OCI-M2 (cell line): ENCODE measurements around the gene RMRP.
"Not testable (repeated sequence)": the region's sequence is repeated elsewhere in the genome, so short reads cannot be mapped to it uniquely, and the experiment has no call there.

ENCODE experiments used
- DNase-seq: peaks from one replicate; lab custom pipeline; 2025; ENCODE audit not compliant: unreplicated experiment; lab: John Stamatoyannopoulos, UW

The RMRP gene

DNA sequence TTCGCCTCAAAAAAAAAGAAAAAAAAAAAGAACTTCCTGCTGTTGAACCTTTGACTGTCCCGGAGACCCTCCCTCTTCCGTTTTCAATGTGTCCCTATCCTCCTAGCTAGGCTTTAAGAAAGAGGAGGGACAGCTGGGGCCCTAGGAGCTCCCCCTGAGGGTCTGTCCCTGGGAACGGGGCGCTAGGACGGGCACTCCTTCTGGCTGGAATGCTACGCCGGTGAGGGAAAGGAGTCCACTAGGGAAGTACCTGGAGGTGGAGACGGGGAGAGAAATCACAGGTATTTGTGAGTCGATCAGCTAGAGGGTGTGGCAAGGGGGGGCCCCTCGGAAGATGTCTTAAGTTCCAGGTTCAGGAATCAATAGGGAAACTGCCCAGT lies 11.7 kb downstream of the RMRP start:
- peak; percentile 25 for DNase-seq

GRCh38 chr9:35645736-35646135 lies 12.1 kb downstream of the RMRP start:
- DNase-seq = not testable (repeated sequence)

GRCh38 chr9:35643046-35643445 lies 14.8 kb downstream of the RMRP start:
- no peak for DNase-seq

GRCh38 chr9:35641478-35641877 lies 16.3 kb downstream of the RMRP start:
- DNase-seq = not testable (repeated sequence)

DNA sequence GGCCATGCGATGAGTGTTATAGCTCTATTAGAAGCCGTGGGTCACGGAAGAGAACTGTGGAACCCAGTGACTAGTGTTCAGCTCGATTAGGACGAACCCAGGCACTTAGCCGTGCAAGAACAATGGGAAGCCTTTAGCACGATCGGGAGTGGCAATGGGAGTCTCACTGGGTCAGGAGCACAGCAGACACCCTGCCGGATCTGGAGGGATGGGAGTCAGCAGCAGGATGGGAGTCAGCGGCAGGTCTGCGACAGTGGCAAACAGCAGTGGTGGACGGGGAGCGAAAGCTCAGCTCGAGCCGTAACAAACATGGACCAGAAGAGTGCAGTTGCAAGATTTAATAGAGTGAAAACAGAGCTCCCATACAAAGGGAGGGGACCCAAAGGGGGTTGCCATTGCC lies 17.4 kb downstream of the RMRP start:
- not testable (repeated sequence) for DNase-seq

GRCh38 chr9:35639631-35640030 lies 18.2 kb downstream of the RMRP start:
- DNase-seq = no peak

- not testable (repeated sequence) for DNase-seq
These were observed 18.6 kb downstream of the RMRP start for GRCh38 chr9:35639225-35639624.

GRCh38 chr9:35638751-35639150 lies 19.1 kb downstream of the RMRP start:
- not testable (repeated sequence) for DNase-seq

DNA sequence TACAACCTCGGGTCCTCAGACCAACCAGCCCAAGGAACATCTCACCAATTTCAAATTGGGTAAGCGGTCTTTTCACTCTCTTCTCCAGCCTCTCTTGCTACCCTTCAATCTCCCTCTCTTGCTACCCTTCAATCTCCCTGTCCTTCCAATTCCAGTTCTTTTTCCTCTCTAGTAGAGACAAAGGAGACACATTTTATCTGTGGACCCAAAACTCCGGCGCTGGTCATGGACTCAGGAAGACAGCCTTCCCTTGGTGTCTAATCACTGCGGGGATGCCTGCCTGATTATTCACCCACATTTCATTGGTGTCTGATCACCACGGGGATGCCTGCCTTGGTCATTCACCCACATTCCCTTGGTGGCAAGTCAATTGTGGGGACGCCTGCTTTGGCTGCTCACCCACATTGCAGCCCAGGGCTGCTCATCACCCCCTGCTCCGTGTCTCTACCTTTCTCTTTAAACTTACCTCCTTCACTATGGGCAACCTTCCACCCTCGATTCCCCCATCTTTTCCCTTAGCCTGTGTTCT lies 20.3 kb downstream of the RMRP start:
- DNase-seq = not testable (repeated sequence)

DNA sequence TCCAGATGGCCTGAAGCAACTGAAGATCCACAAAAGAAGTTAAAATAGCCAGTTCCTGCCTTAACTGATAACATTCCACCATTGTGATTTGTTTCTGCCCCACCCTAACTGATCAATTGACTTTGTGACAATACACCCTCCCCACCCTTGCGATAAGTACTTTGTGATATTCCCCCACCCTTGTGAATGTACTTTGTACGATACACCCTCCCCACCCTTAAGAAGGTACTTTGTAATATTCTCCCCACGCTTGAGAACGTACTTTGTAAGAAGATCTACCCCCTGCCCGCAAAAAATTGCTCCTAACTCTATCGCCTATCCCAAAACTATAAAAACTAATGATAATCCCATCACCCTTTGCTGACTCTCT lies 21.0 kb downstream of the RMRP start:
- DNase-seq = not testable (repeated sequence)

- DNase-seq = no peak
These were observed 21.5 kb downstream of the RMRP start for GRCh38 chr9:35636135-35636876.

DNA sequence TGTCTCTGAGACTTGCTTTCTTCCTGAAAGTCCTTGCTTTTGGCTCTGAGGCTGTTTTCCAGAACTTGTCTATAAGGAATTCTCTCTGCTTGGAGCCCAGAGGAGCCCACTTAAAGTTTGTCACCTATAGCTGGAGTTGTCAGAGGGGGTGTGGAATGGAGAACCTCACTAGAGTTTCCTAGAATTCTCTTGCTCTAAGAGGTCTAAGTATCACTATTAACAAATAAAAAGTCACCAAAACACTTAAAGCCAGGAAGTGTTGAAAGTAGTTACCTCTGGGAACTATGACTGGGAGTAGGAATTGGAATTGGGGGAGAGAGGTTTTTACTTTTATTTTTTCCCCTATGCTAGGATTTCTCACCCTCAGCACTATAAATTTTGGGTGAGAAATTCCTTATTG lies 22.1 kb downstream of the RMRP start:
- DNase-seq = no peak

DNA sequence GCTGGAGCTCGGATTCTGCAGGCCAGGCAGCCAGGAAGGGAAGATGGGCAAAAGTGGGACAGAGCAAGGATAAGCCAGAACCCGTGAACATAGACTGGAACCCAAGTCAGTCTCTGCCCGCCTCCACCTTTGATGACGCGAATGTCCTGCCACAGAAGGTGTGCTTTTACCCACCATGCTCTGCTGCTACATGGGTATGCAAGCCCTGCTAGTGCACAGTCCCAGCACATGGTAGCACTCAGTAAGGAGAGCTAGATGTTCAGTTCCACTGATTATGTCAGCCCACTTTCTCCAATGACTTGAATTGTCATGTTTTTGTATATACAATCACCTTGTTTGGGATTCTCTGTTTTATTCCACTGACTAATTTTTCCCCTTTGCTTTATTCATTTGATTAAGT lies 28.2 kb downstream of the RMRP start:
- no peak for DNase-seq

GRCh38 chr9:35628389-35628991 lies 29.3 kb downstream of the RMRP start:
- no peak for DNase-seq

GRCh38 chr9:35627575-35627974 lies 30.2 kb downstream of the RMRP start:
- no peak for DNase-seq

- DNase-seq = no peak
These were observed 38.0 kb downstream of the RMRP start for GRCh38 chr9:35619800-35620158.

GRCh38 chr9:35618854-35619799 lies 38.7 kb downstream of the RMRP start:
- no peak for DNase-seq

- no peak for DNase-seq
These were observed 39.5 kb downstream of the RMRP start, which contains the start of gene CD72 for GRCh38 chr9:35618325-35618727. CD72 (minus strand) TSS chr9:35618413; CDS start chr9:35618303, 110 bp downstream.

DNA sequence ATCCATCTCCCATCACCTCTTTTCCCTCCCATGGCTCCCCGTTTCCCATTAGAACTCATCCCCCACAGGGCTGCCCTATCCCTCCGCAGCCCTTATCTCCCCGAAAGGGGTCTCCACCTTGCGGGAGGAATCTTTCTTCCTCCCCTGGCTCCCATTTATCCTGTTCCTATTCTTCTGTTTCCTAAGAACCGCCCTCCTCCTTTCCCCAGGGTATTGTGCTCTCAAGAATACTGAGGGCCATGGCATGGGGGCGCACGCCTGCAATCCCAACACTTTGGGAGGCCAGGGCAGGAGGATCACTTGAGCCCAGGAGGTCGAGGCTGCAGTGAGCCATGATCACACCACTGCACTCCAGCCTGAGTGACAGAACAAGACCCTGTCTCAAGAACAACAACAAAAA lies 40.3 kb downstream of the RMRP start:
- no peak for DNase-seq

GRCh38 chr9:35616681-35617459 lies 40.9 kb downstream of the RMRP start:
- DNase-seq = no peak
